SHP77 (cell line): ENCODE measurements around the gene LAMB4.
A peak's percentile ranks its signal among the peaks of the same experiment; 100 is the strongest.
"Not testable (repeated sequence)": the region's sequence is repeated elsewhere in the genome, so short reads cannot be mapped to it uniquely, and the experiment has no call there.

ENCODE experiments used
- DNase-seq, 2 experiments: peaks; one replicate each; lab custom pipeline; 2025; lab: John Stamatoyannopoulos, UW

LAMB4 gene

GRCh38 chr7:108048422-108048821 is 81.7 kb downstream of the LAMB4 start:
- no peak for DNase-seq

DNA sequence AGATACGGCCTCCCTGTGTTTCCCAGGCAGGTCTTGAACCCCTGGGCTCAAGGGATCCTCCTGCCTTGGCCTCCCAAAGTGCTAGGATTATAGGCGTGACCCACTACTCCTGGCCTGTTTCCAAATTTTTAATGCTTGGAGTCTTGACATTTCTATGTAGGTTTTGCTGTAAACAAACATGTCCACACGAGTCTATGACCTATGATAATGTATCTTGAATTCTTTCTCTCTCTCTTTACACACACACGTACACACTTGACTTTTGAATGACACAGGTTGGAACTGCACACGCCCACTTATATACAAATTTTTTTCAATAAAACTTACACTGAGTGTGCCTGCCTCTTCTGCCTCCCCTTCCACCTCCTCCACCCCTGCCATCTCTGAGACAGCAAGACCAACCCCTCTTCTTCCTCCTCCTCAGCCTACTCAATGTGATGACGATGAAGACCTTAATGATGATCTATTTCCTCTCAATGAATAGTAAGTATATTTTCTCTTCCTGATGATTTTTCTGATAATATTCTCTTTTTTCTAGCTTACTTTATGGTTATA is 83.1 kb downstream of the LAMB4 start:
- DNase-seq, result no peak

GRCh38 chr7:108045669-108046068 is 84.5 kb downstream of the LAMB4 start:
- no peak for DNase-seq

DNA sequence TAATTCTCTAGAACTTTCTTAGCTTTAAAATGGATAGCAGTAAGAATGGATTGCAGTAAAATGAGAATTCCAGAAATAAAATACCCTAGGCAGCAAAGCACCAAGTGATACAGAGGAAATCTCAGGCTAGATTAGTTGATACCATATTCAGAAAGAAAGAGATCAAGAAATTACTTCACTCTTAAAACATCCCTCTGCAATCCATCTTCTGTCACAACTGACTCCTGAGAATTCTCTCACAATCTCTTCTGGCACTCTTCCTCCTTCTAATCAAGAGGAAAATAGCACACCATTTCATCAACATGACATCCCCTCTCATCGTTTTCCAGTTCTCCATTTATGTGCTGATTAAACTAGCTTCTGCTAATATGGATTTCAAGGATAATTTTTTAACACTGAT is 85.0 kb downstream of the LAMB4 start:
- DNase-seq, result no peak

- DNase-seq, result no peak
These were observed 85.8 kb downstream of the LAMB4 start for GRCh38 chr7:108044345-108044744.

DNA sequence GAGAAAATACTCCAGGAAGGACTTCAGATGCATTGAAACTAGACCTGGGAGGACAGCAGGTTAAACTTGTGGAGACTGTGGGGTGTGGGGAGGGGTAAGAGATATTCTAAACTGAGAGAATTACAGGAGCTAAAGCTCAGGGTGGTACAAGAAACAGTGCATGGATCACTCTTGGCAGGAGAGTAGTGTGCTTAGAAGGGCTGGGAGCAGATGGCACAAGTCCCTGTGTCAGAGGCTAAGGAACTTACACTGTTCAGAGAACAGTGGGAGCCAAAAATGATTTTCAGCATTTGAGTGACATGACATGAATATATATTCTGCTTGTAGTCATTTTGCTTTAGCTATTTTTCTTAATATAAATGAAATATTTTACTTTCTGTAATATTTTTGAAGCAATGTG is 91.2 kb downstream of the LAMB4 start:
- no peak for DNase-seq

DNA sequence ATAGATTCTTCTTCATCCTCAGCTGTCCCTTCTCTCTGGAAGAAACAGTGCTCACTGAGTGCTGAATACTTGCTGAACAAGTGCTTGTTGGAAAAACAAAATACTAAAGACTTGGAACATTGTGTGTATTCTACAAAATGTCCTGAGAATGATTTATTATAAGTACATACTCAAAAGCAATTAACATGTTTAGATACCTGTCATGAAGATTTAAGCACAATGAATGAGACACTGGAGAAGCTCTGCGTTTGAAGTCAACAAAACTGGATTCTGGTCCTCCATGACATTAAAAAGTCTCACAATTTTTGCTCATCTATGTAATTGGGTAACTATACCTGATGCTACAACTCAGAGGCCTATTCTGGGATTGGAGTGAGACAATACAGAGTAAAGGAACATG is 92.4 kb downstream of the LAMB4 start:
- no peak for DNase-seq

GRCh38 chr7:108037140-108037539 is 93.0 kb downstream of the LAMB4 start:
- DNase-seq, result no peak

GRCh38 chr7:108034586-108034985 is 95.6 kb downstream of the LAMB4 start:
- DNase-seq, result no peak

DNA sequence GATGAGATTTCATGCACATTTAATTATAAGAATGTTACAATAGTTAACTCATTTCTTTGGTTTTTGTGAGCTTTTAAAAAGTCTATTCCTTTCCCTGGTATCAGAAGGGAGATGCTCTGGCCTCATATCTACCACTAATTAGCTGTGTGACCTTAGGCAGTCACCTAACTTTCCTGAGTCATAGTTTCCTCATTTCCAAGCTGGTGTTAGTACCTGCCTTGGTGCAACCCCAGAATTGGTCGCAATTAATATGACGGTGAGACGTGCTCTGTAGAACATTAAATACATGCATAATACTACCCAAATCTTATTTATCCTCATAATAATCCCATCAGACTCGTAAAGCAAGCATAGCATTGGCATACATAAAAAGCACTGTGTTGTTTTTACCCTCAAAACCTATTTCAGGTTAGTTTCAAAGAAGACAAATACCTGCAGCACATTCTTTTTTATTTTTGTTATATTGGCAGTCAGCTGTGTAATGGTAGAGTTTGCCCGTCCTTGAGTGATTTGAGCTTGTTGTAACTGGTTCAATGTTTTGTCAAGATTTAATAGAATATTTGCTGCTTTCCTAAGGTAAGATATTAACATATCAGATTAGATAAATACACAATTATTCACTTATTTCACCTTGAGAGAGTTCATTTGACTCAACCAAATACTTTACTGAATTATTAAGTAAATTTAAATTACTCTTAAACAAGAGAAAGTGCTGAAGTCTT is 96.2 kb downstream of the LAMB4 start:
- no peak for DNase-seq

DNA sequence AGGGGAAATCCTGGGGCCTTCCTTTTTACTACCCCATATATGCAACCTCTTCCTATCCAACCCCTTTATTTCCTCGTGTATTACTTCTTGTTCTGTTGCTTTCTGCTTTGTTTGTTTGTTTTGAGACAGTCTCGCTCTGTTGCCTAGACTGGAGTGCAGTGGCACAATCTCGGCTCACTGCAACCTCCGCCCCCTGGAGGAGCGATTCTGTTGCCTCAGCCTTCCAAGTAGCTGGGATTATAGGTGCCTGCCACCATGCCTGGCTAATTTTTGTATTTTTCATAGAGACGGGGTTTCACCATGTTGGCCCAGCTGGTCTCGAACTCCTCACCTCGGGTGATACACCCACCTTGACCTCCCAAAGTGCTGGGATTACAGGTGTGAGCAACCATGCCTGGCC is 96.9 kb downstream of the LAMB4 start:
- not testable (repeated sequence) for DNase-seq

DNA sequence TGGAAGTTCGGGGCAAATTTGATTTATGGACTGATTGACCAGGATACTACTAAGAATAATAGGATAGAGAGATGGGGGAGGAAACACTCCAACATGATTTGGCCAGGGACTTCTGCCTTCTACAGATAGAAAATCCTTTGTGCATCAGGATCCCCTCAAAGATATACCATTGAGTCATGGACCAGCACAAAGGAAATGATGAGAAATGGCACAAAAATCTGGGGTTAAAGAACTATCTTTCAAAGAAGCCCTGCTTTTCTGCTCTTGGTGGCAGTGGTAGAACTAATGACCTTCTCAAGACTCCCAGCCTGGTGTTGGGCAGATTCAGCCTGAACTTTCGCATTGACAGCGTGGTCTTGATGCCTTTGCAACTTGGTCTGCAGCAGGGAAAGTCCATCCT is 99.6 kb downstream of the LAMB4 start:
- DNase-seq, result no peak

GRCh38 chr7:108029034-108029433 is 101.1 kb downstream of the LAMB4 start:
- no peak for DNase-seq

DNA sequence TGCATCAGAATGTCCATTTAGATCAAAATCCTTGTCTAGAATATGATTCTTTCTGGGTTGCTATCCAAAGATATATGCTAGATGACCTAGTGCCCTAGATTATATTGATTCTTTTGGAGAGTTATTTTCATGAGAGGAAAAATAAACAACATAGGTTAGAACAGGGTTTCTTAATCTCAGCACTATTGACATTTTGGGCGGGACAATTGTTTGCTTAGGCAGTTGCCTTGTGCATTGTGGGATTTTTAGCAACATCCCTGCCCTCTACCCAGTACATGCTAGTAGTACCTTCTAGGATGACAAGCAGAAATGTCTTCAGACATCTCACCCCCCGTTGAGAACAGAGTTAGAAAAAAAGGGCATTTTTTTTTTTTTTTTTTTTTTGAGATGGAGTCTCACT is 102.0 kb downstream of the LAMB4 start:
- DNase-seq, result no peak

- DNase-seq, result no peak
These were observed 102.9 kb downstream of the LAMB4 start for GRCh38 chr7:108027239-108027638.

DNA sequence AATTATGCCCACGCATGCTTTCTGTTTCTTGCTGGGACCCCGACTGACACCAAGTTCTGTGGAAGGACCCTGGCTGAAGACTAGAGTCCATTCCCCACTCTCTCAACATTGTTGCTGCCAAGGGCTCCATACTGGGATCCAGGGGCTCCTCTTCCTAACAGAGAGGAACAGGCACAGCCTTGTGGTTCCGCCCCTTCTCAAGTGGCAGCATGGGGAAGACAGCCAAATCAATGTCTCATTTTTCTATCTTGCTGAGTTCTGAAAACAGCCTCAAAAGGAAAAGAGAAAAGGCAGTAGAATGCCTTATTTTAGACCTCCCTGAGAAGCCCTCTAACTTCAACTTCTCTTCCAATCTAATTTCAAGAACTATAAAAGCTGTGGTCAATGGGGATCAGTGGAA is 103.5 kb downstream of the LAMB4 start:
- no peak for DNase-seq

- no peak for DNase-seq
These were observed 104.0 kb downstream of the LAMB4 start for GRCh38 chr7:108026116-108026515.

- DNase-seq, result no peak
These were observed 105.6 kb downstream of the LAMB4 start for GRCh38 chr7:108024538-108024937.

DNA sequence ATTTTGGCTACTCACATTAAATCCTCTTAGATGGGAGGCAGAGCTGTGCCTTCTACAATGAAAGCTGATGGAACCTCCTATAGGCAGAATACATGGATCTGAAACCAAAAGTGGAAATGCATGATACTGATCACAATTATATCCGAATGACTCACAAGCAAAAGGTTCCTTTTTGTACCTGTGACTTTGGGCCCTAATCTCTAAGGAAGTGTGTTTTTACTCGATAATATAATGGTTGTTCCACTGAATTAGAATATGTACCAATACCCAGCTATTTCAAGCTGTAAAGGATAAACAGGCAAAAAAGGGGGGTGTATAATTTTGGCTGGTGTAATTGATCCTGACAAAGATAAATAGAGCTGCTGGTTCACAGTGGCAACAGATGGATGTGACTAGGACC is 109.6 kb downstream of the LAMB4 start:
- no peak for DNase-seq

DNA sequence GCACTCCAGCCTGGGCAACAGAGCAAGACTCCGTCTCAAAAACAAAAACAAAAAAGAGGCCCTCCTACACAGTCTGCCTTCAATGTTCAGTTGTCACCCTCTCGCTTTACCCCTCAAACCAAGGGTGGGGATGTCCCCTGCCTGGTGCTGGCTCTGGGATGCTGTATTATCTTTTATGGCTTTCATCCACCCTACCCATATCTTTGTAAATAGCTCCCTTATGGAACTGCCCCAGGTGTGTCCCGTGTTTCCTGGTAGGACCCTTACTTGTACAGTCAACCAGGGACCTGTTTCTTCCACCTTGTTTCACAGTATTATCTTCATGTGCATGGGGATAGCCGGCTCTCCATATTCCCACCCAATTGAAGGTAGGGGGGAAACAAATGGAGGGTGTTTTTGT is 111.5 kb downstream of the LAMB4 start:
- DNase-seq, result no peak

DNA sequence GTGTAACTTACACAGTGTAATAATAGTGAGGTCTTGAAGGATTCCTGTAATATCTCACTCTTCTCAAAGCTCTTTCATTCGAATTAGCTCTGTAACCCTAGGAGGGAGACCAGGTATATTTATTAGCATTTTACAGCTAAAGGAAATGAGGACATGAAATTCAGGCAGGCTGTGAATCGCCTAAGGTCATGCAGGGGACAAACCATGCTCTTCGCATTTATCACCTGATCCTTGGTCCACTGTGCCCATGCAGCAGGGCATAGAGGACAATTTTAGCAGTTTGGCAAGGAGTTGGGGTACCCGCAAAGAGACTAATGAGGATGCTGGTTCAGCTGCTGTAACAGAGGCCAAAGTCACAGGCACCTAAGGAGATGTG is 112.4 kb downstream of the LAMB4 start:
- DNase-seq, result no peak

DNA sequence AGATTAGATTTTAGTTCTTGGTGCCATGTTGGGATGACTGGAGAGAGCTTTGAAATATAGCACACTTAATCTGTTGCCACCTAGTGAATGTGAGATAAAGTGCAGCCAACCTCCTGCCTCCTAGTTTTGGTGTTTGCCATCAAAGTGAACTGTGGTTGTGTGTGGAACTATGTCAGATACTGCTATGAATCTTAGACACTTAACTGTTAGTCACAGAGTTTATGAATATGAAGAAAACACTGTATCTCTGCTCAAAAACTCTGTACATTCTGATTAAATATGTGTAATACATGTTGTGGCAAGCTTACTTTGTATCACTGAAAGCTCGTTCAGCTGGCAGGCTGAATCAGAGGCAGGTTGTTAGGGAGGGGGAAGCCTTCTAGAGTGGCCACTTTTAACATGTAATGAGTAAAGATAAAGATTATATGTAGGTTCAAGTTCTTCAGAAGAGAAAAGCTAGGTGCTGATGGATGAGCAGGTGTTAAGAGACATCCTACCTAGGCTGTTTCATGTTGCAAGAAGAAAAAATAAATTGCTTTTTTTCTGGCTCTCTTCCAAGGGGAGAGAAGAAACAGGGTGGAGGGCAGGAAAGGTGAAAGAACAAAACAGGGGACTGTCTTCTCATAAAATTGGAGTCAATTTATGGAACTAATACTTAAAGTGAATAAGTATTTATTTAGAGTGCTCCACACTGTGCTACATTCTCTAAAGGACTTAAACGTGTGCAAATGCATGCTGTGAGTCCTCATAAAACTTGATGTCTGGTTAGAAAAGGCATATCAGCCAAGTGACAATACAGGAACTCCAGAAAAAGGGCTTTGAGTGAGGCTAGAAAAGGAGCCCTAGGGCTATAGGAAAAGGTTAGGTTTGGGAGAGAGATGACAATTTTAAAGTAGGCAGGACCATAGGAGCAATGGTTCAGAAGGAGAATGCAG is 113.1 kb downstream of the LAMB4 start:
- DNase-seq, result peak; percentile 7 to 11

GRCh38 chr7:108015740-108016139 is 114.4 kb downstream of the LAMB4 start:
- no peak for DNase-seq
